Left renal cortex interstitium (tissue), 4 donors: ENCODE results near the gene COL28A1. TPM values are rescaled to one million over a fixed set of nuclear protein-coding genes. Genes with fewer than 3 reads are reported as not detected.

Source experiments
- polyA plus RNA-seq, 4 donors: library from polyadenylated mRNA; unstranded; fragments of 120-200 nt; gene quantifications; one replicate each; pipeline ENCODE4 v1.2.1, GENCODE V29; 2013; ENCODE audit not compliant: insufficient read length in 4 of 4

The COL28A1 gene
- polyA plus RNA-seq, 4 donors, result 10.5 to 14.8 (median 12.5) TPM

Other genes with a start within 250 kb of the COL28A1 start
- gene MIOS, start 31.0 kb upstream of the COL28A1 start, polyA plus RNA-seq, result 10 to 100 TPM; 44.0 to 49.0 (median 47.8) TPM
- 10 to 100 TPM; 18.0 to 22.2 (median 20.2) TPM for gene UMAD1, start 104.9 kb upstream of the COL28A1 start, polyA plus RNA-seq
- gene RPA3, start 182.7 kb upstream of the COL28A1 start, polyA plus RNA-seq, result 10 to 100 TPM; 55.9 to 80.5 (median 58.1) TPM